ENCODE results near the gene TMPRSS4. TPM values are rescaled to one million over a fixed set of nuclear protein-coding genes. Genes with fewer than 3 reads are reported as not detected.

TMPRSS4 gene
- polyA plus RNA-seq, 3 donors, result not detected

DNA sequence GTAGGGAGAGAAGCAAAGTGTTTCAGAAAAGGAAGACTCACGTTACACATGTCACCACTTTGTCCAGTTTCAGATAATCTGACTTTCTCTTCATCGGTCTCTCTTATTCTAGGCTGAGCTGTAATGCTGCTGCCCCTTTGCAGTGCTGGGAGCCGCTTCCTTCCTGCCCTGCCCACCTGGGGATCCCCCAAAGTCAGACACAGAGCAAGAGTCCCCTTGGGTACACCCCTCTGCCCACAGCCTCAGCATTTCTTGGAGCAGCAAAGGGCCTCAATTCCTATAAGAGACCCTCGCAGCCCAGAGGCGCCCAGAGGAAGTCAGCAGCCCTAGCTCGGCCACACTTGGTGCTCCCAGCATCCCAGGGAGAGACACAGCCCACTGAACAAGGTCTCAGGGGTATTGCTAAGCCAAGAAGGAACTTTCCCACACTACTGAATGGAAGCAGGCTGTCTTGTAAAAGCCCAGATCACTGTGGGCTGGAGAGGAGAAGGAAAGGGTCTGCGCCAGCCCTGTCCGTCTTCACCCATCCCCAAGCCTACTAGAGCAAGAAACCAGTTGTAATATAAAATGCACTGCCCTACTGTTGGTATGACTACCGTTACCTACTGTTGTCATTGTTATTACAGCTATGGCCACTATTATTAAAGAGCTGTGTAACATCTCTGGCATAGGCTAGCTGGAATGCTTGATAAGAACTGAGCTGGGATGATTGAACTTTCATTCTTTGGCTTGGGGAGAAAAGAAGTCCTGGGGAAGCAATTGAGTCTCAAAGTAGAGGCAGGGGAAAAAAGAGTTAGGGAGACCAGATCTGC, 41.1 kb downstream of the TMPRSS4 start:
- intact Hi-C loops (cut with micrococcal nuclease), result no loop called here
- Histone ChIP-seq H3K27me3 (ENCODE audit: control insufficient read depth in 2 of 2, insufficient read depth in 2 of 2, low read length in 2 of 2) (no peaks in the 10 kb centered on the region), H3K79me2 (ENCODE audit: insufficient read depth, low read length) (no peaks in the 10 kb centered on the region), H3K27ac (ENCODE audit: low read depth in 1 of 2, low read length in 2 of 2) (no peak overlapping the region), H3K4me1 (ENCODE audit: control insufficient read depth in 1 of 2, insufficient read depth in 2 of 2, low read length in 2 of 2) (no peaks in the 10 kb centered on the region), H3K4me3 (replicated peaks in 1 of 3; ENCODE audit: low read depth in 2 of 3, low read length in 3 of 3) (no peak overlapping the region), H2AFZ (ENCODE audit: insufficient read depth, low read depth, low read length, poor library complexity, severe bottlenecking) (no peak overlapping the region), H4K20me1 (ENCODE audit: insufficient read depth, low read length) (no peaks in the 10 kb centered on the region), H3K9me3 (replicated peaks in 1 of 2; ENCODE audit: control insufficient read depth in 1 of 2, insufficient read depth in 1 of 2, low read length in 2 of 2) (no peaks in the 10 kb centered on the region), H3K9ac (ENCODE audit: insufficient read depth, low read length, poor library complexity, severe bottlenecking) (no peak overlapping the region), H3K36me3 (replicated peaks in 1 of 2; ENCODE audit: control insufficient read depth in 1 of 2, insufficient read depth in 2 of 2, low read length in 2 of 2) (no peaks in the 10 kb centered on the region), H3K4me2 (replicated peaks; ENCODE audit: extremely low read depth, low read length, poor library complexity, severe bottlenecking) (no peak overlapping the region)
- TF ChIP-seq, protein P1, sequence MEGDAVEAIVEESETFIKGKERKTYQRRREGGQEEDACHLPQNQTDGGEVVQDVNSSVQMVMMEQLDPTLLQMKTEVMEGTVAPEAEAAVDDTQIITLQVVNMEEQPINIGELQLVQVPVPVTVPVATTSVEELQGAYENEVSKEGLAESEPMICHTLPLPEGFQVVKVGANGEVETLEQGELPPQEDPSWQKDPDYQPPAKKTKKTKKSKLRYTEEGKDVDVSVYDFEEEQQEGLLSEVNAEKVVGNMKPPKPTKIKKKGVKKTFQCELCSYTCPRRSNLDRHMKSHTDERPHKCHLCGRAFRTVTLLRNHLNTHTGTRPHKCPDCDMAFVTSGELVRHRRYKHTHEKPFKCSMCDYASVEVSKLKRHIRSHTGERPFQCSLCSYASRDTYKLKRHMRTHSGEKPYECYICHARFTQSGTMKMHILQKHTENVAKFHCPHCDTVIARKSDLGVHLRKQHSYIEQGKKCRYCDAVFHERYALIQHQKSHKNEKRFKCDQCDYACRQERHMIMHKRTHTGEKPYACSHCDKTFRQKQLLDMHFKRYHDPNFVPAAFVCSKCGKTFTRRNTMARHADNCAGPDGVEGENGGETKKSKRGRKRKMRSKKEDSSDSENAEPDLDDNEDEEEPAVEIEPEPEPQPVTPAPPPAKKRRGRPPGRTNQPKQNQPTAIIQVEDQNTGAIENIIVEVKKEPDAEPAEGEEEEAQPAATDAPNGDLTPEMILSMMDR (IDR thresholded peaks at IDR 0.05), result no peak
- peaks cover 0 to 4% (median 3%) of the 10 kb centered on the region in 3 donors for H3K27me3 Mint-ChIP-seq (ENCODE audit: low read depth in 3 of 3)
- no peaks in the 10 kb centered on the region for H3K9me3 Mint-ChIP-seq
- H3K4me3 Mint-ChIP-seq, result no peak overlapping the region
- DNase-seq, result no peak
- 55% methylated on average over 6 of the region's 9 CpGs for WGBS (ENCODE audit: insufficient coverage)
- H3K27ac Mint-ChIP-seq, result peak overlapping the region in 1 of 7 donors; percentile 64
- no peaks in the 10 kb centered on the region for H3K36me3 Mint-ChIP-seq
- H3K4me1 Mint-ChIP-seq, result peaks cover 11% of the 10 kb centered on the region

DNA sequence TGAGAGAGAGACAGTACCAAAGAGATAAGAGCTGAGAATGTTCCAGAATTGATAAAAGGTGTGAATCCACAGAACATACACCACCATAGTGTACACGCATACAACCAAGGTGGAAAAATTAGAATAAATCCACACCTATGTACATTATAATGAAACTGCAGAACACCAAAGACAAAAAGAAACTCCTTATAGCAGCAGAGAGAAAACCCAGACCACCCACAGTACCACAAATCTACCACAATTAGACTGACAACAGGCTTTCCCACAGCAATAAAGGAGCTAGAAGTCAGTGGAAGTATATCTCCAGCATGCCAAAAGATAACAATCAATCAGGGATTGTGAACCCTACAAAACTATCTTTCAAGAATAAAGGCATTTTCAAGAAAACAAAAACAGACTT, 43.9 kb downstream of the TMPRSS4 start:
- TF ChIP-seq, protein P1 (IDR thresholded peaks at IDR 0.05), result no peak
- Histone ChIP-seq H3K9ac (ENCODE audit: insufficient read depth, low read length, poor library complexity, severe bottlenecking) (no peak overlapping the region), H3K27me3 (ENCODE audit: control insufficient read depth in 2 of 2, insufficient read depth in 2 of 2, low read length in 2 of 2) (no peaks in the 10 kb centered on the region), H2AFZ (ENCODE audit: insufficient read depth, low read depth, low read length, poor library complexity, severe bottlenecking) (no peak overlapping the region), H4K20me1 (ENCODE audit: insufficient read depth, low read length) (no peaks in the 10 kb centered on the region), H3K4me3 (replicated peaks in 1 of 3; ENCODE audit: low read depth in 2 of 3, low read length in 3 of 3) (no peak overlapping the region), H3K27ac (ENCODE audit: low read depth in 1 of 2, low read length in 2 of 2) (no peak overlapping the region), H3K9me3 (replicated peaks in 1 of 2; ENCODE audit: control insufficient read depth in 1 of 2, insufficient read depth in 1 of 2, low read length in 2 of 2) (no peaks in the 10 kb centered on the region), H3K4me2 (replicated peaks; ENCODE audit: extremely low read depth, low read length, poor library complexity, severe bottlenecking) (no peak overlapping the region), H3K36me3 (replicated peaks in 1 of 2; ENCODE audit: control insufficient read depth in 1 of 2, insufficient read depth in 2 of 2, low read length in 2 of 2) (no peaks in the 10 kb centered on the region), H3K79me2 (ENCODE audit: insufficient read depth, low read length) (no peaks in the 10 kb centered on the region), H3K4me1 (ENCODE audit: control insufficient read depth in 1 of 2, insufficient read depth in 2 of 2, low read length in 2 of 2) (no peaks in the 10 kb centered on the region)
- no peak overlapping the region for H3K27ac Mint-ChIP-seq
- H3K9me3 Mint-ChIP-seq, result no peaks in the 10 kb centered on the region
- H3K4me1 Mint-ChIP-seq, result peaks cover 5% of the 10 kb centered on the region
- H3K4me3 Mint-ChIP-seq, result no peak overlapping the region
- DNase-seq, result no peak
- WGBS (ENCODE audit: insufficient coverage), result no CpG with 5 or more reads among the region's 1 CpG
- intact Hi-C loops (cut with micrococcal nuclease), result no loop called here
- no peaks in the 10 kb centered on the region for H3K36me3 Mint-ChIP-seq
- peaks cover 3 to 4% (median 3%) of the 10 kb centered on the region in 3 donors for H3K27me3 Mint-ChIP-seq (ENCODE audit: low read depth in 3 of 3)

Data from CD14-positive monocyte (primary cell).